HCT116 (cell line): ENCODE data around the gene HSD3B7. TPM values are rescaled to one million over a fixed set of nuclear protein-coding genes. Genes with fewer than 3 reads are reported as not detected.

ENCODE experiments used
- ATAC-seq: fragments of 200-7000 bp; cut with Tn5 transposase; 2 replicates; pipeline ENCODE4 v1.9.1; 2020; ENCODE audit warnings: mild to moderate bottlenecking, moderate library complexity
- BruUV-seq: library from RNA; stranded (reverse); fragments of 400-500 nt; replicated peaks from 2 replicates; lab custom pipeline; 2021; lab: Mats Ljungman, UMichigan
- CTCF ChIA-PET: fragments of 300-600 bp; sonication (Branson Sonifier 250); formaldehyde crosslinking; loops from one replicate; lab custom pipeline; 2021; ENCODE audit warnings: antibody characterized with exemption; lab: Charles Lee
- POLR2A ChIA-PET: fragments of 300-600, 350-600 bp; sonication (Branson Sonifier 250); formaldehyde crosslinking; loops from one replicate; lab custom pipeline; 2021; ENCODE audit warnings: antibody characterized with exemption; lab: Charles Lee
- RAD21 ChIA-PET, 2 experiments: fragments of 300-600 bp; sonication (Branson Sonifier 250); formaldehyde crosslinking; loops; one replicate each; lab custom pipeline; 2023; ENCODE audit warnings: low total read pairs in 2 of 2; ENCODE audit not compliant: uncharacterized antibody in 2 of 2, unreplicated experiment in 2 of 2, low non-redundant PET in 1 of 2; lab: Charles Lee
- DNase-seq: peaks from one replicate; pipeline ENCODE4 v3.0.0-alpha.2; 2010; ENCODE audit warnings: low read depth, low spot score
- H2AFZ ChIP-seq: fragments of 200-600 bp; shearing (Covaris generic), sonication (generic); 2 replicates; pipeline ENCODE4 v1.6.1; 2017; ENCODE audit warnings: low read depth, mixed run types, mixed read lengths, antibody characterized with exemption, low read length; ENCODE audit not compliant: poor library complexity, severe bottlenecking
- H3K27ac ChIP-seq: 2 replicates; pipeline ENCODE4 v1.5.1; 2012; ENCODE audit warnings: low read depth, low read length
- H3K27me3 ChIP-seq: fragments of 200-600 bp; sonication (generic); 2 replicates; pipeline ENCODE4 v1.6.1; 2016; ENCODE audit warnings: mixed run types, low read length, mixed read lengths; ENCODE audit not compliant: insufficient read depth
- H3K36me3 ChIP-seq, 2 experiments: fragments of 200-500 bp in 1 of 2; fragments of 200-600 bp in 1 of 2; sonication (Bioruptor generic) in 1 of 2; sonication (generic) in 1 of 2; 2 replicates each; pipeline versions ENCODE4 v1.5.1 to v1.6.1; 2014 to 2016; ENCODE audit warnings: low read length in 2 of 2, inconsistent platforms in 1 of 2, mixed read lengths in 1 of 2, mixed run types in 1 of 2; ENCODE audit not compliant: insufficient read depth in 2 of 2, control insufficient read depth in 1 of 2
- H3K4me1 ChIP-seq, 2 experiments: fragments of 200-600 bp in 1 of 2; sonication (generic) in 1 of 2; 2 replicates each; pipeline versions ENCODE4 v1.5.1 to v1.6.1; 2012 to 2017; ENCODE audit warnings: low read length in 2 of 2, inconsistent platforms in 1 of 2, mild to moderate bottlenecking in 1 of 2, mixed read lengths in 1 of 2, mixed run types in 1 of 2, moderate library complexity in 1 of 2; ENCODE audit not compliant: insufficient read depth in 2 of 2, control insufficient read depth in 1 of 2
- H3K4me2 ChIP-seq: fragments of 200-600 bp; sonication (generic); 2 replicates; pipeline ENCODE4 v1.6.1; 2017; ENCODE audit warnings: mixed run types, low read length, mixed read lengths
- H3K4me3 ChIP-seq, 2 experiments: fragments of 200-600 bp in 1 of 2; sonication (generic) in 1 of 2; replicated peaks in 1 of 2; 2 replicates each; pipeline ENCODE4 v1.5.1; 2011 to 2016; ENCODE audit warnings: low read length in 2 of 2, control low read depth in 1 of 2, low read depth in 1 of 2, mild to moderate bottlenecking in 1 of 2, mixed read lengths in 1 of 2, mixed run types in 1 of 2
- H3K79me2 ChIP-seq: fragments of 200-600 bp; sonication (generic); 2 replicates; pipeline ENCODE4 v1.6.1; 2017; ENCODE audit warnings: mild to moderate bottlenecking, mixed run types, low read length, moderate library complexity, mixed read lengths; ENCODE audit not compliant: insufficient read depth
- H3K9ac ChIP-seq: fragments of 200-600 bp; sonication (generic); 2 replicates; pipeline ENCODE4 v1.6.1; 2016; ENCODE audit warnings: low read length, mixed read lengths
- H3K9me2 ChIP-seq: fragments of 200-600 bp; sonication (generic), shearing (Covaris generic); 2 replicates; pipeline ENCODE4 v1.6.1; 2017; ENCODE audit warnings: mixed run types, mild to moderate bottlenecking, moderate library complexity; ENCODE audit not compliant: insufficient read depth
- H3K9me3 ChIP-seq, 2 experiments: fragments of 200-500 bp in 1 of 2; fragments of 200-600 bp in 1 of 2; sonication (Bioruptor generic) in 1 of 2; sonication (generic) in 1 of 2; 2 replicates each; pipeline ENCODE4 v1.6.1; 2014 to 2017; ENCODE audit warnings: low read length in 2 of 2, mixed read lengths in 2 of 2, inconsistent platforms in 1 of 2, low read depth in 1 of 2, mild to moderate bottlenecking in 1 of 2, mixed run types in 1 of 2, moderate library complexity in 1 of 2; ENCODE audit not compliant: control insufficient read depth in 1 of 2, insufficient read depth in 1 of 2
- H4K20me1 ChIP-seq: fragments of 200-600 bp; sonication (generic), shearing (Covaris generic); 2 replicates; pipeline ENCODE4 v1.6.1; 2017; ENCODE audit warnings: mixed run types, mild to moderate bottlenecking, moderate library complexity; ENCODE audit not compliant: insufficient read depth
- ATF3 ChIP-seq: IDR thresholded peaks from 2 replicates; pipeline ENCODE4 v1.6.1; 2012
- CEBPB ChIP-seq: IDR thresholded peaks from 2 replicates; pipeline ENCODE4 v1.6.1; 2012; ENCODE audit warnings: low read depth
- CTCF ChIP-seq, 3 experiments: fragments of 200-600 bp in 1 of 3; sonication (generic) in 1 of 3; IDR thresholded peaks in 2 of 3; conservative IDR thresholded peaks in 1 of 3; 2 replicates each; pipeline ENCODE4 v1.5.1; 2012 to 2017; ENCODE audit warnings: low read depth in 2 of 3, low read length in 2 of 3, antibody characterized with exemption in 1 of 3, borderline replicate concordance in 1 of 3, control low read depth in 1 of 3, mild to moderate bottlenecking in 1 of 3, mixed read lengths in 1 of 3, mixed run types in 1 of 3, moderate library complexity in 1 of 3; ENCODE audit not compliant: insufficient read depth in 1 of 3
- EGR1 ChIP-seq: IDR thresholded peaks from 2 replicates; pipeline ENCODE4 v1.6.1; 2012; ENCODE audit warnings: low read depth
- ELF1 ChIP-seq: IDR thresholded peaks from 2 replicates; pipeline ENCODE4 v1.6.1; 2012; ENCODE audit warnings: low read depth, borderline replicate concordance
- EZH2 ChIP-seq: fragments of 200-600 bp; sonication (generic); IDR thresholded peaks from 2 replicates; pipeline ENCODE4 v1.6.1; 2017; ENCODE audit warnings: antibody characterized with exemption, mixed run types
- EZH2phosphoT487 ChIP-seq: fragments of 200-600 bp; IDR thresholded peaks from 2 replicates; pipeline ENCODE4 v1.6.1; 2018; ENCODE audit warnings: antibody characterized with exemption, borderline replicate concordance
- FOSL1 ChIP-seq: IDR thresholded peaks from 2 replicates; pipeline ENCODE4 v1.6.1; 2012; ENCODE audit warnings: low read depth
- JUND ChIP-seq: IDR thresholded peaks from 2 replicates; pipeline ENCODE4 v1.6.1; 2012
- MAX ChIP-seq: IDR thresholded peaks from 2 replicates; pipeline ENCODE4 v1.6.1; 2012
- POLR2A ChIP-seq: IDR thresholded peaks from 2 replicates; pipeline ENCODE4 v1.7.0; 2011; ENCODE audit warnings: borderline replicate concordance; ENCODE audit not compliant: insufficient read depth, insufficient read length; ENCODE audit errors: extremely low read depth
- POLR2AphosphoS5 ChIP-seq: IDR thresholded peaks from 2 replicates; pipeline ENCODE4 v1.6.1; 2011; ENCODE audit warnings: mild to moderate bottlenecking, low read depth, low read length, moderate library complexity
- REST ChIP-seq: IDR thresholded peaks from 2 replicates; pipeline ENCODE4 v1.6.1; 2012; ENCODE audit warnings: low read depth
- SIN3A ChIP-seq: IDR thresholded peaks from 2 replicates; pipeline ENCODE4 v1.6.1; 2012; ENCODE audit warnings: low read depth
- SP1 ChIP-seq: IDR thresholded peaks from 2 replicates; pipeline ENCODE4 v1.6.1; 2012; ENCODE audit warnings: low read depth
- TCF7L2 ChIP-seq: IDR thresholded peaks from 2 replicates; pipeline ENCODE4 v1.7.0; 2011; ENCODE audit warnings: borderline replicate concordance, inconsistent platforms; ENCODE audit not compliant: insufficient read depth, insufficient read length; ENCODE audit errors: extremely low read depth
- YY1 ChIP-seq: IDR thresholded peaks from 2 replicates; pipeline ENCODE4 v1.6.1; 2011; ENCODE audit warnings: low read length, low read depth, moderate library complexity, mild to moderate bottlenecking; ENCODE audit not compliant: insufficient replicate concordance; ENCODE audit errors: extremely low read depth
- ZFX ChIP-seq: fragments of 450-650 bp; IDR thresholded peaks from 2 replicates; pipeline ENCODE4 v1.6.1; 2017
- ZNF274 ChIP-seq: fragments of 200-500 bp; sonication (Bioruptor generic); IDR thresholded peaks from 2 replicates; pipeline ENCODE4 v1.6.1; 2014; ENCODE audit warnings: mild to moderate bottlenecking, low read depth, low read length, inconsistent platforms
- intact Hi-C: fragments of 100-400 bp; cut with micrococcal nuclease; formaldehyde crosslinking; loops from 2 replicates; pipeline ENCODE4 v1.10.0; 2022
- total RNA-seq: library from RNA; stranded (reverse); gene quantifications from one replicate; pipeline ENCODE4 v1.2.1, GENCODE V29; 2021; ENCODE audit not compliant: unreplicated experiment

HSD3B7 gene
- total RNA-seq, 1 experiment from 2014 or later = 8.6 TPM

GRCh38 chr16:30974348-30974747, 10.7 kb upstream of the HSD3B7 start:
- H2AFZ ChIP-seq = no peak overlapping the region
- BruUV-seq = no TSS peak
- no peak overlapping the region for H3K4me2 ChIP-seq
- no peaks in the 10 kb centered on the region for H4K20me1 ChIP-seq
- peaks cover 29 to 51% of the 10 kb centered on the region in 2 experiments; a peak in 3 of 4 replicates for H3K36me3 ChIP-seq
- intact Hi-C loops = no loop called here
- no peaks in the 10 kb centered on the region for H3K27me3 ChIP-seq
- ChIA-PET POLR2A (no interaction called here), CTCF (no interaction called here)
- no peak for ATAC-seq
- no peak for TF ChIP-seq POLR2A
- no peak for TF ChIP-seq TCF7L2
- TF ChIP-seq ATF3 = no peak
- no peak for TF ChIP-seq SIN3A
- no peak for TF ChIP-seq EZH2phosphoT487
- no peak for TF ChIP-seq SP1
- TF ChIP-seq FOSL1 = no peak
- no peak for TF ChIP-seq ZFX
- TF ChIP-seq CTCF (IDR thresholded peaks at IDR 0.05 in 2 of 3, conservative IDR thresholded peaks at IDR 0.05 in 1 of 3; ENCODE audit: borderline replicate concordance in 1 of 3, insufficient read depth in 1 of 3, low read depth in 2 of 3, low read length in 2 of 3) = no peak
- TF ChIP-seq ZNF274 = no peak
- no peak for TF ChIP-seq MAX
- no peak for TF ChIP-seq EGR1
- no peak for TF ChIP-seq YY1
- TF ChIP-seq ELF1 = no peak
- TF ChIP-seq REST = no peak
- no peak for TF ChIP-seq JUND
- TF ChIP-seq POLR2AphosphoS5 = no peak
- no peak for TF ChIP-seq EZH2
- no peak for TF ChIP-seq CEBPB
- TF ChIP-seq, all 23 proteins: peak for 0
- H3K27ac ChIP-seq = no peak overlapping the region
- DNase-seq = no peak
- H3K4me3 ChIP-seq = no peak overlapping the region
- H3K9ac ChIP-seq = no peak overlapping the region
- H3K79me2 ChIP-seq = peaks cover 3% of the 10 kb centered on the region; the same call in 1 of the 2 replicates
- H3K9me3 ChIP-seq = no peaks in the 10 kb centered on the region
- no peaks in the 10 kb centered on the region for H3K9me2 ChIP-seq
- no peaks in the 10 kb centered on the region for H3K4me1 ChIP-seq
- RAD21 ChIA-PET = no interaction called here
